ENCODE results near the gene ZNF677.
"Not testable (repeated sequence)": the region's sequence is repeated elsewhere in the genome, so short reads cannot be mapped to it uniquely, and the experiment has no call there.

Gene ZNF677

GRCh38 chr19:53254411-53255341 is at the start of gene ZNF677:
Gene ZNF677, minus strand, starts transcription at chr19:53254873. Its CDS starts 3,323 bp downstream, at chr19:53251550.
- DNase-seq (ENCODE audit: low spot score): peak; percentile 65

- DNase-seq (ENCODE audit: low spot score): not testable (repeated sequence)
Observed at GRCh38 chr19:53301341-53301740, 46.7 kb upstream of the ZNF677 start.

GRCh38 chr19:53294786-53295441 is 40.2 kb upstream of the ZNF677 start:
- no peak for DNase-seq (ENCODE audit: low spot score)

DNA sequence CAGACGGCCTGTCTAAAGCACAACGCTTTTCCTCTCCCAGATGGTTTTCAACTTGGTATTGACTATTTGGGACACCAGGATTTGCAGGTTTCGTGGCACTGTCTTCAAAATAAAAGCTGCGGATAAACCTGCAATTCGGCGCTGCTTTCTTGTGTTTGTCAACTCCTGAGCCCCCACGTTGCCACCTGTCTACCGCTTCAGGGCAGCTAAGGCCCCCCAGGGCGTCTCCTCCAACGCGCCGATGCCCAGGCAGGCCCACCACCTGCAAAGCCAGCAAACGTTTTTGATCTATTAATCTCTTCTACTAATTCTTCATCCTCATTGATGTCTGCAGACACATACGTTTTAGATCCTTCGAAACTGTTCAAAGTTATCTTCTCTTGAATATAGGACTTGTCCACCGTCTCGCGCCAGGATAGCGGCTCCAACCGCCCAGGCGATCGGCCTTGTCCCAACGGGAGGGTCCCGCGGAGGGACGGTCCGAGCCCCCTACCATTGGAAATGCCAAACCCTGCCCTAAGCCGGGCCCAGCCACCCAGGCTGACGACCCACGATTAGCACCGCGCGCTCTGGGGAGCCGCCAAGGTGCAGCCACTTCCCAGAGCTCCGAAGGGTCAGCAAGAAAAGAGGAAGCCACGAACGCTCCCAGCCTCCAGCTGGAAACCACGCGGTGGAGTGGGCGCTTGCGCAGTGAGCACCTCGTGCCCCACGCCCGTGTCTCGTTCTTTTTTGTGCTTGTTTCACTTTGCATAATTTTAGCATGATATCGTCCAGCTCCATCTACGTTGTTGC is 36.3 kb upstream of the ZNF677 start:
- DNase-seq (ENCODE audit: low spot score): no peak

DNA sequence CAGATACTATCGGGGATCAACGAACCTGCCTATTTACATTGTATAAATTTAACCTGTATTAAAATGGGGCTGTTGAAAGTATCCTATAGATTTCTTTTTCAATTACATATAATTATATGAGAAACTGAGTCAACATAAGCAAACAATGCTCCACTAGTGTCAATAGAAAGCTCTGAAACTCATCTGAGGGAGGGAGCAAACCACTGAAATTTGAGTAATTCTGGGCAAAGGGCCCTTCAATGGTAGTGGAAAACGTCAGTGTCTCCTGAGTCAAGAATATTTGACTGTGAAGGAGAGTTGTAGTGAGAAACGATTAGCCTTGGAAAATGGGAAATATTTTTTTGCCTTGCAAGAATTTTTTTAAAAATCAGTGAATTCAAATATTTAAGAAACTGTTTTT is 30.4 kb upstream of the ZNF677 start:
- DNase-seq (ENCODE audit: low spot score): no peak

DNA sequence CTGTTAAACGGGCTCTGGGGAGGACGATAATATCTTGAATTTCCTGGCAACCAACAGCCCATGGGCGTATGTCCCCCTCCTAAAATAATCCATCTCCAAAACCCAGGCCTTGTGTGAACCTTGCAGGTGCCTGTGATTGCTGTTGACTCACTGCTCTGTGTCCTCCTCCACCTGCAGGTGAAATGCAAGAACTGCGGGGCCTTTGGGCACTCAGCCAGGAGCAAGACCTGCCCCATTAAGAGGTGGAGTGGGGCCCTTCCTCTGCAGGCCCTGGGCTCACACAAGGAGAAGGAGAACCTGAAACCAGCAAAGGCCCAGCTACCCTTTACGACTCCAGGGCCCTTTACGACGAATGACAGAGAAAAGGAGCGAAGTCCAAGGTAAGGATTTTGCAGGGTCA is 27.3 kb upstream of the ZNF677 start:
- DNase-seq (ENCODE audit: low spot score): not testable (repeated sequence)

DNA sequence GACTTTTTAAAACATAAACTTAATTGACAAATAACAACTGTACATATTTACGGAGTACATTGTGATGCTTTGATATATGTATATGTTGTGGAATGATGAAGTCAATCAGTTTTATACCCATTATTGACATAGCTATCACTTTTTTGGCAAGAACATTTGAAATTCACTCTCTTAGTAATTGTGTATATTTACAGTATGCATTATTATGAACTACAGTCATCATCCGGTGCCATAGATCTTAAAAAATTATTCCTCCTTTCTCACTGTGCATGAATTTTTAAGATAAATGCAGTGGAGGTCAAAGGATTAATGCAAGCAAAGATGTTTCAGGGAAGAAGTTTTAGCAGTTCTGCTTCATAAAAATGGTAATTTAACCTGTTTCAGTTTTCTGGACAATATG is 20.8 kb upstream of the ZNF677 start:
- no peak for DNase-seq (ENCODE audit: low spot score)

- DNase-seq (ENCODE audit: low spot score): no peak
Observed at GRCh38 chr19:53272044-53272443, 17.4 kb upstream of the ZNF677 start.

DNA sequence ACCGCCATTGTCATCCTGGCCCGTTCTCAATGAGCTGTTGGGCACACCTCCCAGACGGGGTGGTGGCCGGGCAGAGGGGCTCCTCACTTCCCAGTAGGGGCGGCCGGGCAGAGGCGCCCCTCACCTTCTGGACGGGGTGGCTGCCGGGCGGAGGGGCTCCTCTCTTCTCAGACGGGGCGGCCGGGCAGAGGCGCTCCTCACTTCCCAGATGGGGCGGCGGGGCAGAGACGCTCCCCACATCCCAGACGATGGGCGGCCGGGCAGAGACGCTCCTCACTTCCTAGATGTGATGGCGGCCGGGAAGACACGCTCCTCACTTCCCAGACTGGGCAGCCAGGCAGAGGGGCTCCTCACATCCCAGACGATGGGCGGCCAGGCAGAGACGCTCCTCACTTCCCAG is 15.2 kb upstream of the ZNF677 start:
- not testable (repeated sequence) for DNase-seq (ENCODE audit: low spot score)

DNA sequence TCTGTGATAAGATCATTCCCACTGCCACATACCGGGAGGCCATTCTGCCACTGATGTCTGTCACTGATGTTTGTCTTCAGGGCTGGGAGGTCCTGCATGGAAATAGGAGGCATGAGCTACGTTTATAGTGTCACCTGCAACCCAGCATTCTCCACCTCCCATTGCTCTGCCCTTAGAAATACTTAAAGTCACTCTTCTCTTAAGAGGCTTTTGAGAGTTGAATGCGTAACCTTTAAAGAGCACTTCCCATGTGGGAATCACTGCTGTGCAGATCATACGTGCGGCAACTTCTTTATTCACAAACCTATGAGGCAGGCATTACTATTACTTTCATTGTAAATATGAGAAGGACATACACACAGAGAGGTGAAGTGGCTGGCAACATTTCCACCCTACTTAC is 12.9 kb upstream of the ZNF677 start, which contains the start of gene VN1R4:
TSS of gene VN1R4 (minus strand) at position 101 of the 400 bp plus-strand sequence. CDS start at position 43, 58 bp downstream.
- not testable (repeated sequence) for DNase-seq (ENCODE audit: low spot score)

- not testable (repeated sequence) for DNase-seq (ENCODE audit: low spot score)
Observed at GRCh38 chr19:53257715-53258342, 3.2 kb upstream of the ZNF677 start, which contains the start of gene VN1R2. Gene VN1R2, plus strand, starts transcription at chr19:53258292. Its CDS starts 84 bp downstream, at chr19:53258376.

DNA sequence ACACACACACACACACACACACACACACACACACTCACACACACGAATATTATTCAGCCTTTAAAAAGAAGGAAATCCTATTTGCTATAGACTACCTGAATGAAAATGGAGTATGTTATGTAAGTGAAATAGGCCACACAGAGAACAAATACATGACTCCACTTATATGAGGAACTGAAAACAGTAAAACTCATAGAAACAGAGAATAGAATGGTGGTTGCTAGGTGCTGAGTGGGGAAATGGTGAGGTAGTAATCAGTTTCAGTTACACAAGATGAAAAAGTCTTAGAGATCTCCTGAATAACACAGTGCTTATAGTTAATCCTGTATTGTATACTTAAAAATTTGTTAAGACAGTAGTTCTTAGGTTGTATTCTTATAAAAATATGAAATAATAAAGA is 8.2 kb downstream of the ZNF677 start:
- no peak for DNase-seq (ENCODE audit: low spot score)

- DNase-seq (ENCODE audit: low spot score): no peak
Observed at GRCh38 chr19:53237114-53237777, 17.4 kb downstream of the ZNF677 start.

DNA sequence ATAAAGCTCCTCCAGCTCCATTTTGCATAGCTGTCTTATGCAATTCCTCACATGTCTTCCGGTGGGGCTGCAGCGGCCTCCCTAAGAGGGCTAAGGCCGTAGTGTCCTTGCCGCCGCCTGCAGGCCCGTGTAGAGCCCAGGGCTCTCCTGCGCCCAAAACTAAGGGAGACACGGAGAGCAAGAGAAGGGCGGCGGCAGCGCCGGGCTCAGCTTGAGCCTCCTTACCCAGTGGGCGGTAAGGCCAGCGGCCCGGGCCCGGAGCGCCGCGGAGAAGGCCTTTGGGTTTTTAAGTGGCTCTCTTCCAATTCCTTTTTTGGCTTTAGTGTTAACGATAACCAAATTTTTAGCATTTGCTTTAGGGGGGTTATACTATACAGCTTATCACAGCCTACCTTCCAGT is 30.1 kb downstream of the ZNF677 start:
- DNase-seq (ENCODE audit: low spot score): no peak

GRCh38 chr19:53222716-53223115 is 32.0 kb downstream of the ZNF677 start:
- not testable (repeated sequence) for DNase-seq (ENCODE audit: low spot score)

- no peak for DNase-seq (ENCODE audit: low spot score)
Observed at GRCh38 chr19:53212703-53213320, 41.9 kb downstream of the ZNF677 start.

- DNase-seq (ENCODE audit: low spot score): not testable (repeated sequence)
Observed at GRCh38 chr19:53211554-53211953, 43.1 kb downstream of the ZNF677 start.

DNA sequence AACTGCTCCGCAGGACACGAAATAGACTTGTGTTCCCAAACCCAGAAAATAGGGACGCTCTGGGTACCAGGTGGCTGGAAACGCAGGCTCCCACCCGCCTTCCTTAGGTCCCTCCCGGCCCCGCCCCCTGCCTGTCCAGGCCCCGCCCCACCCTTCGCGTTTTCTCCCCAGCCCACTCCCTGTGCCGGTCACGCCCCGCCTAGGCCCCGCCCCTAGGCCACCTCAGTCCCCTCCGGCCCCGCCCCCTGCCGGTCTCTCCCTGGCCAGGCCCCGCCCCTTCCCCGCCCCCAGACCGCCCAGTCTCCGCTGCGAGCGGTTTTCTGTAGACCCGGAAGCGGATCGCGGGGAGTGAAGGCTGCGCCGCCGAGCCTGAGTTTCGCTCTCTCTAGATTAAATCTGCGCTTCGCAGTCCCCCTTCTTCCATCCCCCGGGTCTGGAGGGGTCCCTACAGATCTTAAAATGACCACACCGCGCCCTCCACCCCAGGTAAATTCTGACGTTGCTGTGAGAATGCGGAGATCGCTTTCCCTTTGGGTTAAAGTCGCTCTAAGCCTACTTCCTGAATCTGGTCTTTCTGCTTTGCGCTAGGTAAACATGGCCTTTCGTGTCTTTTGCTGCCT is 57.8 kb downstream of the ZNF677 start:
- peak; percentile 93 for DNase-seq (ENCODE audit: low spot score)

DNA sequence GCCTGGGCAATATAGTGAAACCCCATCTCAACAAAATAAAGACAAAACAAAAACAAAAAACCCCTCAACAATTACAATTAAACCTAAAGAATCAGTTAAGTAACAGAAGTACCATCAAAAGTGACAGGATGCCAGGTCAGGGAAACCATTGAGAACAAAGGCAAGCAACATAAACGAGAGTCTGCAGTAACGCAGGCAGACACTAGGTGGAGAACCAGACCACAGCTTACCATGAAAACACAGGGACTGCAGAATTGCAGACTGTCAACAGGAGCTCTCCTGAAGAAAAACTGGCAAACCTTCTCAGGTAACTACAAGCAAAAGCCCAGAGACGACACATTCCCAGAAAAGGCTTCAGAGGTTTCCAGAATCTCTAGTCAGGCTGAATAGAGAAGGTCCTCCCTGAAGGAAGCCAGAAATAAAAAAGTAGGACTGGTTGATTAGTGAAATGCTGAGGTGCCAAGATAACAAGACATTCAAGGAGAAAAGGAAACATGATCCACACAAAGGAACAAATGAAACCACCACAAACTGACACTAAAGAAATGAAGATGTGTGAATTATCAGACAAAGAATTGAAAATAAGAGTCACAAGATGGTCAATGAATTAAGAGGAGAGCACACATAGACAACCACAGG is 59.3 kb downstream of the ZNF677 start:
- peak; percentile 55 for DNase-seq (ENCODE audit: low spot score)

Measured in COLO829 (cell line).